HL-60 (cell line): ENCODE measurements around the gene ANK3.

Source experiments
- GABPA ChIP-seq: IDR thresholded peaks from 2 replicates; pipeline ENCODE4 v1.6.1; 2012; ENCODE audit warnings: low read depth
- POLR2AphosphoS5 ChIP-seq: IDR thresholded peaks from 2 replicates; pipeline ENCODE4 v1.6.1; 2012; ENCODE audit warnings: low read depth
- SPI1 ChIP-seq: IDR thresholded peaks from 2 replicates; pipeline ENCODE4 v1.6.1; 2012; ENCODE audit warnings: low read depth, mild to moderate bottlenecking, borderline replicate concordance
- TF ChIP-seq, protein P1 (sequence below): IDR thresholded peaks from one replicate; pipeline ENCODE4 v1.5.1; 2011; ENCODE audit warnings: low read length, control low read depth, inconsistent platforms; ENCODE audit not compliant: insufficient read depth
- TF ChIP-seq, protein P2 (sequence below): IDR thresholded peaks from 2 replicates; pipeline ENCODE4 v1.6.1; 2012; ENCODE audit warnings: low read depth; ENCODE audit not compliant: insufficient replicate concordance

DNA sequence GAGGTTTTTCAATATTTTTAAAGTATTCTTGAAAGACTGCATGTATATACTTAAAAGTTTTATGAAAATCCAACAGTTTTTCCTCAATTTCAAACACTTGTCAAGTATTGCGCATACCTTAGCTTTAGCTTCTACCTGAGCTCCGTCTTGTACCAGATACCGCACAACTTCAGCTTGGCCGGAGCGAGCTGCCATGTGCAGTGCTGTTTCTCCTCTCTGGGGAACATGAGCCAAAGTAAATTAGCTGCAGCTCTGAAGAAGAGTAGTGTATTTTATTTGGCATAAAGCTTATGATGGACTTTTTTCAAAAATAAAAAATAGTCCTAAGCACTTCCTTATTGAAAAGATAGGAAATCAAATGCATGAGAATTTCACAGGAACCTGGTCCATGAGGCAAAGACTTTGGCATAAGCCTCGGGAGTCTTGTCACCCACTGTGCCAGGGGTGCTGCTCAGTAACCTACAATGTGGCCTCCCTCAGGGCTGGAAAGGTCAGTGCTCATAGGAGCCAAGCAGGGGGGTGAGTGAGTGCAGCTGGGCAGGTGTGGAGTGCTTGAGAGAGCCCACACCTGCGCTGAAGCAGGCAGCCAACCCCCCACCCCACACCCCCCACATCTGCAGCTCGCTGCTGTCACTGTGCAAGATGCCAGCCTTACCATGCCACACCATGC is 189.5 kb downstream of the ANK3 start:
- TF ChIP-seq, protein P1, sequence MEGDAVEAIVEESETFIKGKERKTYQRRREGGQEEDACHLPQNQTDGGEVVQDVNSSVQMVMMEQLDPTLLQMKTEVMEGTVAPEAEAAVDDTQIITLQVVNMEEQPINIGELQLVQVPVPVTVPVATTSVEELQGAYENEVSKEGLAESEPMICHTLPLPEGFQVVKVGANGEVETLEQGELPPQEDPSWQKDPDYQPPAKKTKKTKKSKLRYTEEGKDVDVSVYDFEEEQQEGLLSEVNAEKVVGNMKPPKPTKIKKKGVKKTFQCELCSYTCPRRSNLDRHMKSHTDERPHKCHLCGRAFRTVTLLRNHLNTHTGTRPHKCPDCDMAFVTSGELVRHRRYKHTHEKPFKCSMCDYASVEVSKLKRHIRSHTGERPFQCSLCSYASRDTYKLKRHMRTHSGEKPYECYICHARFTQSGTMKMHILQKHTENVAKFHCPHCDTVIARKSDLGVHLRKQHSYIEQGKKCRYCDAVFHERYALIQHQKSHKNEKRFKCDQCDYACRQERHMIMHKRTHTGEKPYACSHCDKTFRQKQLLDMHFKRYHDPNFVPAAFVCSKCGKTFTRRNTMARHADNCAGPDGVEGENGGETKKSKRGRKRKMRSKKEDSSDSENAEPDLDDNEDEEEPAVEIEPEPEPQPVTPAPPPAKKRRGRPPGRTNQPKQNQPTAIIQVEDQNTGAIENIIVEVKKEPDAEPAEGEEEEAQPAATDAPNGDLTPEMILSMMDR: no peak
- TF ChIP-seq GABPA: no peak
- no peak for TF ChIP-seq POLR2AphosphoS5
- TF ChIP-seq, protein P2, sequence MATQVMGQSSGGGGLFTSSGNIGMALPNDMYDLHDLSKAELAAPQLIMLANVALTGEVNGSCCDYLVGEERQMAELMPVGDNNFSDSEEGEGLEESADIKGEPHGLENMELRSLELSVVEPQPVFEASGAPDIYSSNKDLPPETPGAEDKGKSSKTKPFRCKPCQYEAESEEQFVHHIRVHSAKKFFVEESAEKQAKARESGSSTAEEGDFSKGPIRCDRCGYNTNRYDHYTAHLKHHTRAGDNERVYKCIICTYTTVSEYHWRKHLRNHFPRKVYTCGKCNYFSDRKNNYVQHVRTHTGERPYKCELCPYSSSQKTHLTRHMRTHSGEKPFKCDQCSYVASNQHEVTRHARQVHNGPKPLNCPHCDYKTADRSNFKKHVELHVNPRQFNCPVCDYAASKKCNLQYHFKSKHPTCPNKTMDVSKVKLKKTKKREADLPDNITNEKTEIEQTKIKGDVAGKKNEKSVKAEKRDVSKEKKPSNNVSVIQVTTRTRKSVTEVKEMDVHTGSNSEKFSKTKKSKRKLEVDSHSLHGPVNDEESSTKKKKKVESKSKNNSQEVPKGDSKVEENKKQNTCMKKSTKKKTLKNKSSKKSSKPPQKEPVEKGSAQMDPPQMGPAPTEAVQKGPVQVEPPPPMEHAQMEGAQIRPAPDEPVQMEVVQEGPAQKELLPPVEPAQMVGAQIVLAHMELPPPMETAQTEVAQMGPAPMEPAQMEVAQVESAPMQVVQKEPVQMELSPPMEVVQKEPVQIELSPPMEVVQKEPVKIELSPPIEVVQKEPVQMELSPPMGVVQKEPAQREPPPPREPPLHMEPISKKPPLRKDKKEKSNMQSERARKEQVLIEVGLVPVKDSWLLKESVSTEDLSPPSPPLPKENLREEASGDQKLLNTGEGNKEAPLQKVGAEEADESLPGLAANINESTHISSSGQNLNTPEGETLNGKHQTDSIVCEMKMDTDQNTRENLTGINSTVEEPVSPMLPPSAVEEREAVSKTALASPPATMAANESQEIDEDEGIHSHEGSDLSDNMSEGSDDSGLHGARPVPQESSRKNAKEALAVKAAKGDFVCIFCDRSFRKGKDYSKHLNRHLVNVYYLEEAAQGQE: no peak
- no peak for TF ChIP-seq SPI1
